Kidney epithelial cell (primary cell): ENCODE results near the gene GPR153. TPM values are rescaled to one million over a fixed set of nuclear protein-coding genes. Genes with fewer than 3 reads are reported as not detected.
"Not testable (repeated sequence)": the region's sequence is repeated elsewhere in the genome, so short reads cannot be mapped to it uniquely, and the experiment has no call there.

Source experiments
- DNase-seq: peaks from one replicate; pipeline ENCODE4 v3.0.0-alpha.2; 2010; ENCODE audit warnings: low read depth
- H3K27me3 ChIP-seq: 2 replicates; pipeline ENCODE4 v1.6.0; 2011; ENCODE audit warnings: low read length; ENCODE audit not compliant: control insufficient read depth, insufficient read depth
- H3K36me3 ChIP-seq: 2 replicates; pipeline ENCODE4 v1.5.1; 2011; ENCODE audit warnings: low read length; ENCODE audit not compliant: control insufficient read depth, insufficient read depth
- H3K4me3 ChIP-seq: 2 replicates; pipeline ENCODE4 v1.5.1; 2011; ENCODE audit warnings: low read depth, mild to moderate bottlenecking, control low read depth, low read length
- total RNA-seq: library from RNA; depleted of rRNA; stranded (reverse); fragments of >200 nt; gene quantifications from 2 replicates; pipeline ENCODE4 v1.2.3, GENCODE V29; 2015
- TF ChIP-seq, protein P1 (sequence below): IDR thresholded peaks from 2 replicates; pipeline ENCODE4 v1.5.1; 2011; ENCODE audit warnings: mild to moderate bottlenecking, moderate library complexity, low read length, control low read depth, inconsistent platforms; ENCODE audit not compliant: insufficient read depth, poor library complexity, severe bottlenecking

Gene GPR153
- total RNA-seq, 1 donor from 2014 or later, result 11.4 TPM

DNA sequence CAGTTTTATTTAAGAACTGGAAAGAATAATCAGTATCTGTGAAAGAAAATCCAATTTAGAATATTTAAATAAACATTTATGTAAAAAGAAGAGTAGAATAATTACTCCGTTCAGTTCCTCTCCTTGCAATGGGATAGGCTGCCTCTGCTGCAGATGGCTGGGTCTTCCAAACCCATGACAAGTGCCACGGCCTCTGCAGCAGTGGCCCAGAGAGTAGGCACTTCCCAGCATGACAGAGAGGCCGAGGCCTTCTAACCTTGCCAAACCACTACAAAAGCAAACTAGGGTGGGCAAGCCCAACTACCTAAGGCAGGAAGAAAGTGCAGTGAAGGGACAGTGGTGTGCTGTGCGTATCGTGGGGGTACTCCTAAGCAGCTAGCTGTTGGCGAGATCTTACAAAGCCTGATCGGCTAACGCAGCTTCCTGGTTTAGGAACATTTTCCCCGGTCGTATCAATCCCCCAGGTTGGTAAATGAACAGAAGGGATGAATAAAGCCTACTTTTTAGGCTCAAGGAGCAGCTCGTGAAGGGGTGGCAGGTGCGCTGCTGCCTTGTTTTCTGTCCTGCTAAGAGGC, 39.6 kb downstream of the GPR153 start:
- no peaks in the 10 kb centered on the region for H3K36me3 ChIP-seq
- H3K4me3 ChIP-seq, result no peak overlapping the region
- TF ChIP-seq, protein P1, sequence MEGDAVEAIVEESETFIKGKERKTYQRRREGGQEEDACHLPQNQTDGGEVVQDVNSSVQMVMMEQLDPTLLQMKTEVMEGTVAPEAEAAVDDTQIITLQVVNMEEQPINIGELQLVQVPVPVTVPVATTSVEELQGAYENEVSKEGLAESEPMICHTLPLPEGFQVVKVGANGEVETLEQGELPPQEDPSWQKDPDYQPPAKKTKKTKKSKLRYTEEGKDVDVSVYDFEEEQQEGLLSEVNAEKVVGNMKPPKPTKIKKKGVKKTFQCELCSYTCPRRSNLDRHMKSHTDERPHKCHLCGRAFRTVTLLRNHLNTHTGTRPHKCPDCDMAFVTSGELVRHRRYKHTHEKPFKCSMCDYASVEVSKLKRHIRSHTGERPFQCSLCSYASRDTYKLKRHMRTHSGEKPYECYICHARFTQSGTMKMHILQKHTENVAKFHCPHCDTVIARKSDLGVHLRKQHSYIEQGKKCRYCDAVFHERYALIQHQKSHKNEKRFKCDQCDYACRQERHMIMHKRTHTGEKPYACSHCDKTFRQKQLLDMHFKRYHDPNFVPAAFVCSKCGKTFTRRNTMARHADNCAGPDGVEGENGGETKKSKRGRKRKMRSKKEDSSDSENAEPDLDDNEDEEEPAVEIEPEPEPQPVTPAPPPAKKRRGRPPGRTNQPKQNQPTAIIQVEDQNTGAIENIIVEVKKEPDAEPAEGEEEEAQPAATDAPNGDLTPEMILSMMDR, result no peak
- H3K27me3 ChIP-seq, result no peaks in the 10 kb centered on the region
- DNase-seq, result no peak

DNA sequence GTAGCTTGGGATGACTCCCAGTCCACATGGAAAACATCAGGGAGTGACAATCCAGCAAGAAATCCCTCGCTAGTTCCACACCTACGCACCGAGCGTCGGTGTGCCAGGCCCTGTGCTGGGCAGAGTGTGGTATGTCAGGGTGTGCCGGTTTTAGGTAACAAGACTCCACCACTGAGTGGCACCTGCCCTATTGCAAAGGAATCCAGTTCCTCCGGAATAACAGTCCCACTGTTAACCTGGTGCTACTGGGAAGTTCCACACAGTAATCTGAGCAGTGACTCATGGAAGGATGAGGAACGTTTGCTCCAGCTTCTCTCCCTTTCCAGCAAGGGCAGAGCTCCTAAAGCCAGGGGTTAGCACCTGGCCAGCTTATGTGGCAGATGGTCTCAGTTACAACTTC, 40.7 kb downstream of the GPR153 start:
- Histone ChIP-seq H3K36me3 (no peaks in the 10 kb centered on the region), H3K4me3 (no peak overlapping the region), H3K27me3 (no peaks in the 10 kb centered on the region)
- TF ChIP-seq, protein P1, result no peak
- DNase-seq, result peak; percentile 42

DNA sequence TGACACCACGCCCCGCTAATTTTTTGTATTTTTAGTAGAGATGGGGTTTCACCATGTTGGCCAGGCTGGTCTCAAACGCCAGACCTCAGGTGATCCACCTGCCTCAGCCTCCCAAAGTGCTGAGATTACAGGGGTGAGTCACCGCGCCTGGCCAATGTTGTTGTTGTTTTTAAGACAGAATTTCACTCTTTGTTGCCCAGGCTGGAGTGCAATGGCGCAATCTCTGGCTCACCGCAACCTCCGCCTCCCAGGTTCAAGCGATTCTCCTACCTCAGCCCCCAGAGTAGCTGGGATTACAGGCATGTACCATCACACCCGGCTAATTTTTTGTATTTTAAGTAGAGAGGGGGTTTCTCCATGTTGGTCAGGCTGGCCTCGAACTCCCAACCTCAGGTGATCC, 41.3 kb downstream of the GPR153 start:
- not testable (repeated sequence) for H3K36me3 ChIP-seq, H3K4me3 ChIP-seq, DNase-seq, H3K27me3 ChIP-seq

DNA sequence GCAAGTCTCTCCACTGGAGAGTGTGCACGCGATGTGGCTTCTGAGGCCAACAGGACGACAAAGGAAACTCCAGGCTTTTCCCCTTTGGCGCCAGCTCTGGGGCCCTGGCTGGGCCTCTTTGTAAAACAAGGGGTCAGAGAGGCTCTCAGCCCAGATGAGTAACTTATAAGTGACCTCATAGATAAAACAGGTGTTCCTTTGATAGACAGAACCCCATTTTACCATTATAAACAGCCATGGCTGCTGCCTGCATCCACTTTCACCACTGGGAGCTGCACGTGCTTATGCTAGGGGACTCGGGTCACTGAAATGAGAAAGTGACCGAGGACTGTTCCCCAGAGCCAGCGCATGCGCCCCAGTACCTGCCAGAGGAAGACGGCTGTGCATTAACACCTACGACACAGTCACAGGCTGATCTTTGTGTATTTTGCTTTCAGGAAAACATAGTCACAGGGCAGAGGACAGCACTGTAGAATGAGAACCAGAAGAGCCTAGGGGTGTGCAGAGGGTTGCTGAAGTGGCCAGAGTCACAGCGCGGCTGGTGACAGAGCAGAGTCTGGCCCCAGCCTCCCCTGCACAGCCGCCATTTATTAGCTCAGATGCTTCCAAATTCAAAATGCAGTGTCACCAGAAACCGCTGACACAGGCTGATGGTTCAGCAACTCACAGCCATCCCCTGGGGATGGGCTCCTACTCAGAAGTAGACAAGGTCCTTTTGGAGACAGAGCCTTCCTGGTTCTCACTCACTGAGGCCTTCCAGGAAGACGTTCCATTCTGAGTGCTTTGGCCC, 42.3 kb downstream of the GPR153 start:
- no peaks in the 10 kb centered on the region for H3K36me3 ChIP-seq
- TF ChIP-seq, protein P1, result no peak
- no peak overlapping the region for H3K4me3 ChIP-seq
- H3K27me3 ChIP-seq, result no peaks in the 10 kb centered on the region
- no peak for DNase-seq

DNA sequence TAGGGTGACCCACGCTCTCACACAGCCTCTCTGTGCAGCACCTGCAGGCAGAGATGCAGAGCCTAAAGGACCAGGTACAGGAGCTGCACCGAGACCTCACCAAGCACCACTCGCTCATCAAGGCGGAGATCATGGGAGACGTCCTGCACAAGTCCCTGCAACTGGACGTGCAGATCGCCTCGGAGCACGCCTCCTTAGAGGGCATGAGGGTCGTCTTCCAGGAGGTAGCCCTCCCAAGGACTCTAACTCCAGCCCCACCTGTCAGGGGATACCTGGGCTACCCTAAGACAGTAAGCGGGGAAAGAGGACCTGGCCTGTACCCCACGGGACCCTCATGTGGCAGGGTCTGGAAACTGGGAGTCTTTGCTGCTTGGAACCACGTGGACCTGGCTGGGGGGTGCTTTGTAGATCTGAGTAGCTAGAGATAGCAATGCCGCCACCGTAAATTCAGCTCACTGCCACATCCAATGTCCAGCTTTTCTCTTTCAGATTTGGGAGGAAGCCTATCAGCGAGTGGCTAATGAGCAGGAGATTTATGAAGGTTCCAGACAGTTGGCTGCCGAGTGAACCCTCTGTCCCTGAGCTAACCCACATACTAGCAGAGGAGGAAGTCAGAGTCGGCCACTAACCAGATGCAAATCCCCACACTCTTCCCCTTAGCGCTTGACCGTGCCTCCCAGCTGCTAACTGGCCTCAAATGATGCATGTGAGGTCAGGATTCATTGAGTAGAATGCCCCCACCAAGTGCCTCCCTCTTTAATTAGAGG, 48.5 kb downstream of the GPR153 start:
- no peaks in the 10 kb centered on the region for H3K36me3 ChIP-seq
- TF ChIP-seq, protein P1, result no peak

DNA sequence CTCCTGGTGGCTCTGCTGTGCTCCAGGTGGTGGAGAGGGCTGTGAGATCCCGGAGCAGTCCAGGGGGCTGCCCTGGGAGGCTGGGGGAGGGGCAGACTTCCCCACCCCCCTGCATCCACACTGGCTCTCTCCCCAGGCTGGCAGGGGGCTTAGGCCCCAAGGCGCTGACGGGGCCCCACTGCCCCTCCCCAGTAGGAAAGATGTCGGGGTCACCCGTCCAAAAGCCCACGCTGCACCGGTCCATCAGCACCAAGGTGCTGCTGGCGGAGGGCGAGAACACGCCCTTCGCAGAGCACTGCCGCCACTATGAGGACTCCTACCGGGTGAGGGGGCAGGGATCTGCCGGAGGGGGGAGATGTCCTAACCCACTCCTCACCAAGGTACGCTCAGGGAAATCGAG, 49.2 kb downstream of the GPR153 start:
- TF ChIP-seq, protein P1, result no peak
- Histone ChIP-seq H3K4me3 (no peak overlapping the region), H3K27me3 (no peaks in the 10 kb centered on the region), H3K36me3 (no peaks in the 10 kb centered on the region)
- no peak for DNase-seq

More for the DNA sequence above, 48.5 kb downstream of the GPR153 start:
- Histone ChIP-seq H3K27me3 (no peaks in the 10 kb centered on the region), H3K4me3 (no peak overlapping the region)
- no peak for DNase-seq
